Endodermal cell (in vitro differentiated cells): ENCODE measurements around the gene METTL27. TPM values are rescaled to one million over a fixed set of nuclear protein-coding genes. Genes with fewer than 3 reads are reported as not detected.

Experiments
- DNase-seq: peaks from one replicate; pipeline ENCODE4 v3.0.0-alpha.2; 2017
- H3K27ac ChIP-seq: 2 replicates; pipeline ENCODE4 v1.5.1; 2013; ENCODE audit warnings: mild to moderate bottlenecking, low read depth, low read length, moderate library complexity
- H3K27me3 ChIP-seq: 2 replicates; pipeline ENCODE4 v1.6.1; 2013; ENCODE audit warnings: mild to moderate bottlenecking, low read length, moderate library complexity; ENCODE audit not compliant: insufficient read depth, control insufficient read depth, poor library complexity, severe bottlenecking
- H3K36me3 ChIP-seq: 2 replicates; pipeline ENCODE4 v1.7.0; 2013; ENCODE audit warnings: mild to moderate bottlenecking, low read length, moderate library complexity; ENCODE audit not compliant: control insufficient read depth, insufficient read depth
- H3K4me1 ChIP-seq: one replicate; pipeline ENCODE4 v1.7.0; 2013; ENCODE audit warnings: low read length; ENCODE audit not compliant: control insufficient read depth, insufficient read depth
- H3K4me3 ChIP-seq: 2 replicates; pipeline ENCODE4 v1.5.1; 2013; ENCODE audit warnings: mild to moderate bottlenecking, low read length, moderate library complexity
- H3K9ac ChIP-seq: 2 replicates; pipeline ENCODE4 v1.6.1; 2013; ENCODE audit warnings: mild to moderate bottlenecking, low read length, moderate library complexity; ENCODE audit not compliant: poor library complexity, severe bottlenecking; ENCODE audit errors: extremely low read depth
- H3K9me3 ChIP-seq: 2 replicates; pipeline ENCODE4 v1.6.1; 2013; ENCODE audit warnings: mild to moderate bottlenecking, low read length, moderate library complexity; ENCODE audit not compliant: control insufficient read depth
- H3K27ac Mint-ChIP-seq: 2 replicates; pipeline ENCODE4 v1.8.0; 2020; ENCODE audit warnings: mixed read lengths
- H3K27me3 Mint-ChIP-seq: 2 replicates; pipeline ENCODE4 v1.8.0; 2021; ENCODE audit warnings: mild to moderate bottlenecking, mixed read lengths; ENCODE audit not compliant: insufficient read depth
- H3K36me3 Mint-ChIP-seq: 2 replicates; pipeline ENCODE4 v1.8.0; 2020; ENCODE audit warnings: low read depth, mixed read lengths
- H3K4me1 Mint-ChIP-seq: 2 replicates; pipeline ENCODE4 v1.8.0; 2020; ENCODE audit warnings: mixed read lengths
- H3K4me3 Mint-ChIP-seq: 2 replicates; pipeline ENCODE4 v1.8.0; 2020; ENCODE audit warnings: mild to moderate bottlenecking, moderate library complexity, mixed read lengths
- H3K9me3 Mint-ChIP-seq: 2 replicates; pipeline ENCODE4 v1.8.0; 2020; ENCODE audit warnings: mild to moderate bottlenecking, mixed read lengths
- WGBS, 2 experiments: methylation state at CpG; one replicate each; pipeline versions ENCODE4 v1.1.5 to v1.1.7; 2013; ENCODE audit warnings: missing lambda C conversion rate in 2 of 2, mixed read lengths in 1 of 2; ENCODE audit not compliant: insufficient coverage in 1 of 2, insufficient read length in 1 of 2; 5-methylcytosine and 5-hydroxymethylcytosine counted together
- total RNA-seq, 2 donors: library from RNA; stranded (reverse); fragmentation: NEBNext Ultra II Directional in 1 of 2; extraction: Animal tissue kit (Norgen Biotek cat#: 25700) in 1 of 2; gene quantifications; 2 replicates in 1 of 2; 3 replicates in 1 of 2; pipeline ENCODE4 v1.2.1, GENCODE V29; 2021
- TF ChIP-seq, protein P1 (sequence below): fragments of 200-600 bp; sonication (generic); conservative IDR thresholded peaks from 2 replicates; pipeline ENCODE4 v1.5.0; 2021; ENCODE audit warnings: antibody characterized with exemption, mild to moderate bottlenecking

The METTL27 gene
- total RNA-seq, 2 donors from 2014 or later: 20.9 to 22.2 TPM

DNA sequence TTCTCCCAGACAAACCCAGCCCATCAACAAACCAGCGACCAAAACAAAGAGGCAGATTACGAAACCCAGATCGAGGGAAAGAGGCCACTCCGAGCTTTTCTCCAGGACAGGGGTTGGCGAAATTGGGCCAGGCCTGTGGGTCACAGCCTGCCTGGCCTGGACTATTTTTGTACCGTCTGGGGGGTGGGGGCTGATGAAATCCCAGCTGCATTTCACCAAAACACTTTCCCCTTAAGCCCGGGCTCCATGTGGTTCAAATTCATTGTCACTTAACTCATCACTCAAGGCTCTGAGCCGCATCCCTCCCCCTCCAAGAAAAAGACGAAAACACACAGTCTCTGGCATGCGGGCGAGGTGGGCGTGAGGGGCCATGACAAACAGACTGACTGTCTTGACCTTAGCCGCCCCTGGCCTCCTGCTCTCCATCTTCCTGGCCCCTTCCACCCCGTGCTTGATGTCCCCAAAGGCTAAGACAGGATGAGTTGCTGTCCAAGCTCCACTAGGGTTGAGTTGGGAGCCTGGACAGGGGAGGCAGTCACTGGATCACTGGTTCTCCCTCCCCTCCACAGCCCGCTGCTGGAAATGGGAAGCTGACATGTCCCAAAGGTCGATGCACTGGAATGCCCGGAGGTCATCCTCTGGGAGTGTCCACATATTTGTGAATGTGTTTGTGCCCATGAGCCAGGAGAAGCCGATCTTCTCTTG, 37.8 kb upstream of the METTL27 start:
- no peak overlapping the region for H3K4me3 ChIP-seq
- Mint-ChIP-seq H3K9me3 (no peaks in the 10 kb centered on the region), H3K27me3 (peaks cover 49% of the 10 kb centered on the region), H3K27ac (no peak overlapping the region), H3K36me3 (no peaks in the 10 kb centered on the region), H3K4me1 (peaks cover 10% of the 10 kb centered on the region), H3K4me3 (no peak overlapping the region)
- peaks cover 29% of the 10 kb centered on the region for H3K27me3 ChIP-seq
- no peaks in the 10 kb centered on the region for H3K36me3 ChIP-seq
- TF ChIP-seq, protein P1, sequence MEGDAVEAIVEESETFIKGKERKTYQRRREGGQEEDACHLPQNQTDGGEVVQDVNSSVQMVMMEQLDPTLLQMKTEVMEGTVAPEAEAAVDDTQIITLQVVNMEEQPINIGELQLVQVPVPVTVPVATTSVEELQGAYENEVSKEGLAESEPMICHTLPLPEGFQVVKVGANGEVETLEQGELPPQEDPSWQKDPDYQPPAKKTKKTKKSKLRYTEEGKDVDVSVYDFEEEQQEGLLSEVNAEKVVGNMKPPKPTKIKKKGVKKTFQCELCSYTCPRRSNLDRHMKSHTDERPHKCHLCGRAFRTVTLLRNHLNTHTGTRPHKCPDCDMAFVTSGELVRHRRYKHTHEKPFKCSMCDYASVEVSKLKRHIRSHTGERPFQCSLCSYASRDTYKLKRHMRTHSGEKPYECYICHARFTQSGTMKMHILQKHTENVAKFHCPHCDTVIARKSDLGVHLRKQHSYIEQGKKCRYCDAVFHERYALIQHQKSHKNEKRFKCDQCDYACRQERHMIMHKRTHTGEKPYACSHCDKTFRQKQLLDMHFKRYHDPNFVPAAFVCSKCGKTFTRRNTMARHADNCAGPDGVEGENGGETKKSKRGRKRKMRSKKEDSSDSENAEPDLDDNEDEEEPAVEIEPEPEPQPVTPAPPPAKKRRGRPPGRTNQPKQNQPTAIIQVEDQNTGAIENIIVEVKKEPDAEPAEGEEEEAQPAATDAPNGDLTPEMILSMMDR: no peak
- H3K9ac ChIP-seq: no peak overlapping the region
- 80 to 85% methylated on average over 9 to 18 of the region's 18 CpGs for WGBS, 2 experiments
- H3K4me1 ChIP-seq: no peaks in the 10 kb centered on the region
- H3K9me3 ChIP-seq: no peaks in the 10 kb centered on the region
- DNase-seq: no peak
- H3K27ac ChIP-seq: no peak overlapping the region

DNA sequence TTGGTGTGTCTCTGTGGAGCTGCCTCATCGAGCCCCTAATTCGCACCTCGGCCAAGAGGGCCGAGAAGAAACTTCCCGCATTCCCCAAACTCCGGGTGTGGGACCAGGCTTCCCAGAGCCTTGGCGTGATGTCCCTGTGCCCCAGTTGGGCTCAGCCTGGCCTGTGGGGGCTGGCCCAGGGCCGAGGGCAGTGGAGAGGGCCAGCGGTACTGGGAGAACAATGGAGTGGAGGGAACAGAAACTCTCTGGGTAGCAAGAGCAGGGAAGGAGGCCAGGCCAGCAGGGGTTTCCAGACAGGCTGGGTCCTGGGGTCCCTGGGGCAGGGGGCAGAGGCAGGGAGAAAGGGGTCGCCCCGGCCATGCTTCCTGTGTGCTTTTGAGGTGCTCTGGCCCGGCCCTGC, 34.7 kb upstream of the METTL27 start:
- 92 to 93% methylated on average over 5 to 12 of the region's 12 CpGs for WGBS, 2 experiments

DNA sequence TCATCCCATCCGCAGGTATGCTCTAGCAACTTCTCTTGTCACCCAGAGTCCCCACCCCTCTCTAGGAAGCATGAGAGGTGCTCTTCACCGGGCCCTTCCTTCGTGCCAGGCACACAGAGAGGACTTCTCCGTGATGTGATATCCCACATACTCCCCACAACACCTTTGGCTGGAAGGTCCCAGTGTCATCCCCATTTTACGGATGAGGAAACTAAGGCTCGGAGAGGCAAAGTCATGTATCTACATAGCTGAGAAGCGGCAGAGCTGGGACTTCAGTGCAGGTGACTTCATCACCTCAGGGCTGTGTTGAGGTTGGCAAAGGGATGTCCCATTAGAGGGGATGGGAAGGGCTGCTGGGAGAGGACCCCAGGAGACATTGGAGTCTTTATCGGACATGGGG, 34.0 kb upstream of the METTL27 start:
- H3K27ac Mint-ChIP-seq: no peak overlapping the region
- DNase-seq: no peak
- no peaks in the 10 kb centered on the region for H3K36me3 Mint-ChIP-seq
- Histone ChIP-seq H3K9ac (no peak overlapping the region), H3K4me1 (peaks cover under 1% of the 10 kb centered on the region), H3K27me3 (peaks cover 7% of the 10 kb centered on the region), H3K4me3 (no peak overlapping the region), H3K36me3 (no peaks in the 10 kb centered on the region), H3K27ac (no peak overlapping the region), H3K9me3 (no peaks in the 10 kb centered on the region)
- H3K27me3 Mint-ChIP-seq: peaks cover 23% of the 10 kb centered on the region
- no peak overlapping the region for H3K4me3 Mint-ChIP-seq
- H3K9me3 Mint-ChIP-seq: no peaks in the 10 kb centered on the region
- 78 to 93% methylated on average over 5 to 8 of the region's 8 CpGs for WGBS, 2 experiments
- H3K4me1 Mint-ChIP-seq: peaks cover 8% of the 10 kb centered on the region
- TF ChIP-seq, protein P1: no peak

More for the DNA sequence above, 34.7 kb upstream of the METTL27 start:
- no peak overlapping the region for H3K27ac Mint-ChIP-seq
- Histone ChIP-seq H3K9me3 (no peaks in the 10 kb centered on the region), H3K9ac (no peak overlapping the region), H3K27ac (no peak overlapping the region), H3K4me1 (no peaks in the 10 kb centered on the region), H3K27me3 (peaks cover 14% of the 10 kb centered on the region), H3K36me3 (no peaks in the 10 kb centered on the region), H3K4me3 (no peak overlapping the region)
- no peaks in the 10 kb centered on the region for H3K9me3 Mint-ChIP-seq
- H3K27me3 Mint-ChIP-seq: peaks cover 26% of the 10 kb centered on the region
- H3K36me3 Mint-ChIP-seq: no peaks in the 10 kb centered on the region
- peaks cover 10% of the 10 kb centered on the region for H3K4me1 Mint-ChIP-seq
- H3K4me3 Mint-ChIP-seq: no peak overlapping the region
- TF ChIP-seq, protein P1: no peak
- DNase-seq: no peak
